GM12878 (cell line): Measurements from ENCODE around the gene ARL15. TPM values are rescaled to one million over a fixed set of nuclear protein-coding genes. Genes with fewer than 3 reads are reported as not detected.

Experiments
- ATAC-seq: fragments of 200-7000 bp; cut with Tn5 transposase; 3 replicates; pipeline ENCODE4 v1.9.1; 2020; ENCODE audit warnings: mild to moderate bottlenecking, moderate library complexity
- BruUV-seq: library from RNA; stranded (reverse); fragments of 400-500 nt; replicated peaks from 2 replicates; lab custom pipeline; 2021; lab: Mats Ljungman, UMichigan
- CTCF ChIA-PET: fragments of 300-600 bp; sonication (Branson Sonifier 250); formaldehyde crosslinking; extraction: SDS; loops from one replicate; lab custom pipeline; 2021; ENCODE audit warnings: inconsistent platforms; lab: Yijun Ruan, JAX
- POLR2A ChIA-PET: fragments of 350-600 bp; formaldehyde crosslinking; extraction: SDS; loops from one replicate; lab custom pipeline; 2021; ENCODE audit warnings: inconsistent platforms; lab: Charles Lee
- RAD21 ChIA-PET: fragments of 300-600 bp; sonication (Branson Sonifier 250); formaldehyde crosslinking; loops from one replicate; lab custom pipeline; 2023; ENCODE audit warnings: antibody characterized with exemption; ENCODE audit not compliant: unreplicated experiment; lab: Charles Lee
- SMC1A ChIA-PET: fragments of 300-600 bp; sonication (Branson Sonifier 250); formaldehyde crosslinking; loops from one replicate; lab custom pipeline; 2023; ENCODE audit not compliant: unreplicated experiment, uncharacterized antibody; lab: Charles Lee
- DNase-seq: peaks from one replicate; pipeline ENCODE4 v3.0.0-alpha.2; 2011; ENCODE audit warnings: low read depth, low spot score
- FAIRE-seq: peaks from 3 replicates; lab custom pipeline; 2011; peaks lifted over from hg19 to GRCh38; lab: Jason Lieb, UNC
- H2AFZ ChIP-seq: 2 replicates; pipeline ENCODE4 v1.6.0; 2011; ENCODE audit warnings: low read depth, low read length, control low read depth; ENCODE audit not compliant: control insufficient read depth
- H3K27ac ChIP-seq: 2 replicates; pipeline ENCODE4 v1.5.1; 2011; ENCODE audit warnings: control low read depth; ENCODE audit not compliant: control insufficient read depth, insufficient read depth
- H3K27me3 ChIP-seq, 2 experiments: replicated peaks in 1 of 2; 2 replicates each; pipeline versions ENCODE4 v1.6.0 to v1.6.1; 2011; ENCODE audit warnings: low read length in 1 of 2; ENCODE audit not compliant: control insufficient read depth in 2 of 2, insufficient read depth in 2 of 2
- H3K36me3 ChIP-seq, 2 experiments: 2 replicates each; pipeline ENCODE4 v1.5.1; 2011; ENCODE audit warnings: low read length in 1 of 2; ENCODE audit not compliant: control insufficient read depth in 2 of 2, insufficient read depth in 2 of 2
- H3K4me1 ChIP-seq: 2 replicates; pipeline ENCODE4 v1.6.1; 2011; ENCODE audit warnings: mild to moderate bottlenecking, low read length, moderate library complexity, mixed read lengths; ENCODE audit not compliant: control insufficient read depth, insufficient read depth
- H3K4me2 ChIP-seq: 2 replicates; pipeline ENCODE4 v1.6.0; 2011; ENCODE audit warnings: control low read depth; ENCODE audit not compliant: control insufficient read depth, insufficient read depth
- H3K4me3 ChIP-seq: fragments of 200-600 bp; sonication (generic); 2 replicates; pipeline ENCODE4 v1.5.1; 2016
- H3K79me2 ChIP-seq: 2 replicates; pipeline ENCODE4 v1.6.0; 2011; ENCODE audit warnings: low read length; ENCODE audit not compliant: control insufficient read depth, insufficient read depth
- H3K9ac ChIP-seq: 2 replicates; pipeline ENCODE4 v1.8.0; 2011; ENCODE audit warnings: low read length, control low read depth, mixed read lengths; ENCODE audit not compliant: control insufficient read depth, insufficient read depth
- H3K9me3 ChIP-seq: replicated peaks from 3 replicates; pipeline ENCODE4 v1.5.1; 2011; ENCODE audit warnings: mild to moderate bottlenecking, low read length; ENCODE audit not compliant: control insufficient read depth, insufficient read depth
- H4K20me1 ChIP-seq: 2 replicates; pipeline ENCODE4 v1.6.0; 2011; ENCODE audit not compliant: control insufficient read depth, insufficient read depth
- CEBPB ChIP-seq, 2 experiments: fragments of 150-350 bp in 1 of 2; IDR thresholded peaks; 2 replicates each; pipeline ENCODE4 v1.6.1; 2012 to 2014; ENCODE audit warnings: low read depth in 2 of 2, low read length in 2 of 2, borderline replicate concordance in 1 of 2, inconsistent platforms in 1 of 2
- CTCF ChIP-seq, 3 experiments: IDR thresholded peaks in 2 of 3; conservative IDR thresholded peaks in 1 of 3; 2 replicates each; pipeline ENCODE4 v1.5.1; 2011; ENCODE audit warnings: low read depth in 3 of 3, low read length in 3 of 3, mild to moderate bottlenecking in 3 of 3, control low read depth in 2 of 3, moderate library complexity in 2 of 3, inconsistent platforms in 1 of 3, mixed read lengths in 1 of 3; ENCODE audit not compliant: control insufficient read depth in 2 of 3, insufficient read depth in 1 of 3; ENCODE audit errors: extremely low read depth in 1 of 3
- GABPA ChIP-seq: IDR thresholded peaks from 2 replicates; pipeline ENCODE4 v1.6.1; 2014; ENCODE audit warnings: antibody characterized with exemption, low read depth, mild to moderate bottlenecking, inconsistent platforms
- SIX5 ChIP-seq: IDR thresholded peaks from 2 replicates; pipeline ENCODE4 v1.6.1; 2011; ENCODE audit warnings: mild to moderate bottlenecking, low read depth, low read length, moderate library complexity; ENCODE audit not compliant: severe bottlenecking
- USF2 ChIP-seq: IDR thresholded peaks from 2 replicates; pipeline ENCODE4 v1.6.1; 2011; ENCODE audit warnings: low read depth, low read length, improper control_type of control experiment, borderline replicate concordance
- ZBTB33 ChIP-seq: fragments of 450-650 bp; IDR thresholded peaks from 2 replicates; pipeline ENCODE4 v1.6.1; 2017; ENCODE audit warnings: mild to moderate bottlenecking
- ZNF274 ChIP-seq: IDR thresholded peaks from one replicate; pipeline ENCODE4 v1.8.0; 2011; ENCODE audit not compliant: insufficient read length, insufficient read depth
- WGBS: methylation state at CpG from one replicate; pipeline ENCODE4 v1.1.6; 2016; ENCODE audit warnings: low lambda C conversion rate; ENCODE audit not compliant: insufficient replicate concordance, insufficient coverage; ENCODE audit errors: missing lambda C conversion rate; 5-methylcytosine and 5-hydroxymethylcytosine counted together
- in situ Hi-C: fragments of 300-500 bp; cut with MboI; formaldehyde crosslinking; loops from 9 replicates; pipeline ENCODE4 v1.14.3; 2018; ENCODE audit warnings: mixed read lengths
- intact Hi-C: fragments of 100-400 bp; cut with micrococcal nuclease; formaldehyde crosslinking; loops from one replicate; pipeline ENCODE4 v1.14.2; 2022; ENCODE audit not compliant: unreplicated experiment
- polyA plus RNA-seq, 11 experiments: library from polyadenylated mRNA; depleted of rRNA in 4 of 11; unstranded in 6 of 11; stranded (reverse) in 5 of 11; fragments of >200 nt; fragmentation: Nextera tagmentation in 4 of 11; fragmentation: Illumina TruSeq in 1 of 11; extraction: Ambion mirVana in 4 of 11; extraction: Trizol in 1 of 11; gene quantifications; 1 replicate in 1 of 11; 2 replicates in 10 of 11; pipeline versions ENCODE4 v1.2.1 to v1.2.3, GENCODE V29; 2011 to 2016; ENCODE audit warnings: inconsistent platforms in 2 of 11, missing spikeins in 2 of 11, low read depth in 1 of 11
- total RNA-seq, 4 experiments: library from RNA; depleted of rRNA in 3 of 4; stranded (reverse); fragments of >200 nt in 3 of 4; fragmentation: Illumina TruSeq in 1 of 4; extraction: Trizol in 1 of 4; gene quantifications; 2 replicates each; pipeline versions ENCODE4 v1.2.1 to v1.2.3, GENCODE V29; 2013 to 2021
- TF ChIP-seq, protein P1 (sequence below): fragments of 450-650 bp; IDR thresholded peaks from 2 replicates; pipeline ENCODE4 v1.6.1; 2016; ENCODE audit warnings: mild to moderate bottlenecking, moderate library complexity, borderline replicate concordance

The ARL15 gene
- total and polyA plus RNA-seq, 10 of the 15 experiments (the other 5 are each of a cell fraction or from before 2014, with no cell fraction given): 3.6 to 11.0 (median 7.7) TPM

GRCh38 chr5:54337523-54337922, 27.1 kb upstream of the ARL15 start:
- Histone ChIP-seq H3K9me3 (peaks cover 2% of the 10 kb centered on the region; the same call in 1 of the 3 replicates), H2AFZ (no peak overlapping the region), H3K9ac (no peak overlapping the region), H3K27ac (no peak overlapping the region), H4K20me1 (no peaks in the 10 kb centered on the region), H3K4me3 (no peak overlapping the region), H3K79me2 (no peaks in the 10 kb centered on the region), H3K36me3 (no peaks in the 10 kb centered on the region), H3K27me3 (no peaks in the 10 kb centered on the region), H3K4me1 (no peaks in the 10 kb centered on the region), H3K4me2 (no peak overlapping the region)
- CTCF ChIA-PET: no interaction called here
- POLR2A ChIA-PET: no interaction called here
- in situ Hi-C loops (no loop called here), intact Hi-C loops (no loop called here)
- RAD21 ChIA-PET: no interaction called here
- BruUV-seq: no TSS peak
- TF ChIP-seq CEBPB (IDR thresholded peaks at IDR 0.05; ENCODE audit: borderline replicate concordance in 1 of 2, low read depth in 2 of 2, low read length in 2 of 2) (no peak), GABPA (no peak), ZBTB33 (no peak), SIX5 (no peak), ZNF274 (no peak), USF2 (no peak), CTCF (IDR thresholded peaks at IDR 0.05 in 2 of 3, conservative IDR thresholded peaks at IDR 0.05 in 1 of 3; ENCODE audit: control insufficient read depth in 2 of 3, extremely low read depth in 1 of 3, insufficient read depth in 1 of 3, low read depth in 3 of 3, low read length in 3 of 3) (no peak)
- TF ChIP-seq, protein P1, sequence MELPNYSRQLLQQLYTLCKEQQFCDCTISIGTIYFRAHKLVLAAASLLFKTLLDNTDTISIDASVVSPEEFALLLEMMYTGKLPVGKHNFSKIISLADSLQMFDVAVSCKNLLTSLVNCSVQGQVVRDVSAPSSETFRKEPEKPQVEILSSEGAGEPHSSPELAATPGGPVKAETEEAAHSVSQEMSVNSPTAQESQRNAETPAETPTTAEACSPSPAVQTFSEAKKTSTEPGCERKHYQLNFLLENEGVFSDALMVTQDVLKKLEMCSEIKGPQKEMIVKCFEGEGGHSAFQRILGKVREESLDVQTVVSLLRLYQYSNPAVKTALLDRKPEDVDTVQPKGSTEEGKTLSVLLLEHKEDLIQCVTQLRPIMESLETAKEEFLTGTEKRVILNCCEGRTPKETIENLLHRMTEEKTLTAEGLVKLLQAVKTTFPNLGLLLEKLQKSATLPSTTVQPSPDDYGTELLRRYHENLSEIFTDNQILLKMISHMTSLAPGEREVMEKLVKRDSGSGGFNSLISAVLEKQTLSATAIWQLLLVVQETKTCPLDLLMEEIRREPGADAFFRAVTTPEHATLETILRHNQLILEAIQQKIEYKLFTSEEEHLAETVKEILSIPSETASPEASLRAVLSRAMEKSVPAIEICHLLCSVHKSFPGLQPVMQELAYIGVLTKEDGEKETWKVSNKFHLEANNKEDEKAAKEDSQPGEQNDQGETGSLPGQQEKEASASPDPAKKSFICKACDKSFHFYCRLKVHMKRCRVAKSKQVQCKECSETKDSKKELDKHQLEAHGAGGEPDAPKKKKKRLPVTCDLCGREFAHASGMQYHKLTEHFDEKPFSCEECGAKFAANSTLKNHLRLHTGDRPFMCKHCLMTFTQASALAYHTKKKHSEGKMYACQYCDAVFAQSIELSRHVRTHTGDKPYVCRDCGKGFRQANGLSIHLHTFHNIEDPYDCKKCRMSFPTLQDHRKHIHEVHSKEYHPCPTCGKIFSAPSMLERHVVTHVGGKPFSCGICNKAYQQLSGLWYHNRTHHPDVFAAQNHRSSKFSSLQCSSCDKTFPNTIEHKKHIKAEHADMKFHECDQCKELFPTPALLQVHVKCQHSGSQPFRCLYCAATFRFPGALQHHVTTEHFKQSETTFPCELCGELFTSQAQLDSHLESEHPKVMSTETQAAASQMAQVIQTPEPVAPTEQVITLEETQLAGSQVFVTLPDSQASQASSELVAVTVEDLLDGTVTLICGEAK: no peak
- WGBS: 42% methylated on average over 4 of the region's 4 CpGs
- FAIRE-seq (no peak), ATAC-seq (no peak), DNase-seq (no peak)
- SMC1A ChIA-PET: interaction anchor here (0.7 to 1.2 kb wide), 3 partner anchors 29 to 152 kb away, joined by 3 read pairs; no protein-coding TSS in a partner anchor
